Ascending aorta (tissue), 2 donors: Measurements from ENCODE around the gene R3HCC1L. TPM values are rescaled to one million over a fixed set of nuclear protein-coding genes. Genes with fewer than 3 reads are reported as not detected.

Experiments
- DNase-seq, 2 donors: peaks; one replicate each; pipeline ENCODE4 v3.0.0-alpha.2; 2019; ENCODE audit warnings: low spot score in 2 of 2
- H3K27ac ChIP-seq, 2 donors: fragments of 200-600 bp; sonication (generic); one replicate each; pipeline ENCODE4 v1.5.1; 2016 to 2017; ENCODE audit warnings: mild to moderate bottlenecking in 1 of 2
- H3K27me3 ChIP-seq: fragments of 200-600 bp; sonication (generic); one replicate; pipeline ENCODE4 v1.5.1; 2017
- H3K36me3 ChIP-seq, 2 donors: fragments of 200-600 bp; sonication (generic); one replicate each; pipeline ENCODE4 v1.5.1; 2016
- H3K4me1 ChIP-seq, 2 donors: fragments of 200-600 bp; sonication (generic); one replicate each; pipeline ENCODE4 v1.5.1; 2016 to 2017; ENCODE audit warnings: mild to moderate bottlenecking in 1 of 2
- H3K4me3 ChIP-seq, 2 donors: fragments of 200-600 bp; sonication (generic); one replicate each; pipeline ENCODE4 v1.5.1; 2016 to 2017; ENCODE audit warnings: mild to moderate bottlenecking in 1 of 2
- H3K9me3 ChIP-seq, 2 donors: fragments of 200-600 bp; sonication (generic); one replicate each; pipeline ENCODE4 v1.5.1; 2016
- intact Hi-C: fragments of 100-400 bp; cut with DNase I; formaldehyde crosslinking; loops from one replicate; pipeline ENCODE4 v1.15.1; 2023
- total RNA-seq: library from RNA; depleted of rRNA; stranded (reverse); fragments of >200 nt; gene quantifications from one replicate; pipeline ENCODE4 v1.1.0, GENCODE V29; 2016
- TF ChIP-seq, protein P1 (sequence below), 3 experiments: fragments of 200-600 bp in 2 of 3; fragments of 450-650 bp in 1 of 3; sonication (generic) in 2 of 3; IDR thresholded peaks; one replicate each; pipeline ENCODE4 v1.5.1; 2016 to 2019; ENCODE audit warnings: antibody characterized with exemption in 3 of 3, mild to moderate bottlenecking in 1 of 3, moderate library complexity in 1 of 3

The R3HCC1L gene
- total RNA-seq, 1 donor from 2014 or later, result 3.1 TPM

DNA sequence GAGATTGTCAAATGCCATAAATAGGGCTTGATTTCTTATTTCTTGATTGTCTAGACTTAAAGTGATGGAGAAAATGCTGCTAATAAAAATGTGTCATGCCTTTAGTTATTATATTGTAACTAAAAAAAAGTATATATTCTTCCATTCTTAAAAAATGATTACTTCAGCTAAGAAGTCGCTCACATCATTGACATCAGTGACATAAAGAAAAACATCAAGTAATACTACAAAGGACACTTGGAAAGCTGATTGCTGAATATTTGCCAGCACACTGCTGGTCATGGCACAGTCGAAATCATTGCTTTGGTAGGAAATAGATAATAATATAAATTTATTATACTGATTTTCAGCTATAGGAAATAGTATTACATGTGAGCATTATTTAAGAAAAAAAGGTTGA, 70.9 kb downstream of the R3HCC1L start:
- intact Hi-C loops, result no loop called here

DNA sequence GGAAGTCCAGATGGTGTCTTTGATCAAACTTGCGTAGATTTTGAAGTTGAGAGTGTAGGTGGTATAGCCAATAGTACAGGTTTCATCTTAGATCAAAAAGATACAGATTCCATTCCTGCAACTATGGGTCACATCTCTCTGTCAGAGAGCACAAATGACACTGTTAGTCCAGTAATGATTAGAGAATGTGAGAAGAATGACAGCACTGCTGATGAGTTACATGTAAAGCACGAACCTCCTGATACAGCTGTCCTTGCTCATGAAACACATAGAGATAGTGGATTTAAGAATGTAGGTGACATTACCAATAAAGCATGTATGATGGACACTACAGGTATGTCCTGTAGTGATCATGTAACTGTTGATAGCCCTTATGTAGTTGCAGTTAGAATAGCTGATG, 74.5 kb downstream of the R3HCC1L start:
- peaks cover 0 to 16% of the 10 kb centered on the region in 2 donors for H3K36me3 ChIP-seq
- H3K4me3 ChIP-seq, result no peak overlapping the region
- H3K27me3 ChIP-seq, result no peaks in the 10 kb centered on the region
- H3K4me1 ChIP-seq, result no peaks in the 10 kb centered on the region
- TF ChIP-seq, protein P1, sequence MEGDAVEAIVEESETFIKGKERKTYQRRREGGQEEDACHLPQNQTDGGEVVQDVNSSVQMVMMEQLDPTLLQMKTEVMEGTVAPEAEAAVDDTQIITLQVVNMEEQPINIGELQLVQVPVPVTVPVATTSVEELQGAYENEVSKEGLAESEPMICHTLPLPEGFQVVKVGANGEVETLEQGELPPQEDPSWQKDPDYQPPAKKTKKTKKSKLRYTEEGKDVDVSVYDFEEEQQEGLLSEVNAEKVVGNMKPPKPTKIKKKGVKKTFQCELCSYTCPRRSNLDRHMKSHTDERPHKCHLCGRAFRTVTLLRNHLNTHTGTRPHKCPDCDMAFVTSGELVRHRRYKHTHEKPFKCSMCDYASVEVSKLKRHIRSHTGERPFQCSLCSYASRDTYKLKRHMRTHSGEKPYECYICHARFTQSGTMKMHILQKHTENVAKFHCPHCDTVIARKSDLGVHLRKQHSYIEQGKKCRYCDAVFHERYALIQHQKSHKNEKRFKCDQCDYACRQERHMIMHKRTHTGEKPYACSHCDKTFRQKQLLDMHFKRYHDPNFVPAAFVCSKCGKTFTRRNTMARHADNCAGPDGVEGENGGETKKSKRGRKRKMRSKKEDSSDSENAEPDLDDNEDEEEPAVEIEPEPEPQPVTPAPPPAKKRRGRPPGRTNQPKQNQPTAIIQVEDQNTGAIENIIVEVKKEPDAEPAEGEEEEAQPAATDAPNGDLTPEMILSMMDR (IDR thresholded peaks at IDR 0.05), result no peak
- intact Hi-C loops, result no loop called here
- no peaks in the 10 kb centered on the region for H3K9me3 ChIP-seq
- no peak for DNase-seq
- no peak overlapping the region for H3K27ac ChIP-seq

More for the DNA sequence above, 70.9 kb downstream of the R3HCC1L start:
- TF ChIP-seq, protein P1 (IDR thresholded peaks at IDR 0.05), result no peak
- peaks cover 0 to 16% of the 10 kb centered on the region in 2 donors for H3K36me3 ChIP-seq
- no peak overlapping the region for H3K4me3 ChIP-seq
- H3K27me3 ChIP-seq, result no peaks in the 10 kb centered on the region
- H3K9me3 ChIP-seq, result no peaks in the 10 kb centered on the region
- no peak for DNase-seq
- H3K27ac ChIP-seq, result no peak overlapping the region
- H3K4me1 ChIP-seq, result no peaks in the 10 kb centered on the region

DNA sequence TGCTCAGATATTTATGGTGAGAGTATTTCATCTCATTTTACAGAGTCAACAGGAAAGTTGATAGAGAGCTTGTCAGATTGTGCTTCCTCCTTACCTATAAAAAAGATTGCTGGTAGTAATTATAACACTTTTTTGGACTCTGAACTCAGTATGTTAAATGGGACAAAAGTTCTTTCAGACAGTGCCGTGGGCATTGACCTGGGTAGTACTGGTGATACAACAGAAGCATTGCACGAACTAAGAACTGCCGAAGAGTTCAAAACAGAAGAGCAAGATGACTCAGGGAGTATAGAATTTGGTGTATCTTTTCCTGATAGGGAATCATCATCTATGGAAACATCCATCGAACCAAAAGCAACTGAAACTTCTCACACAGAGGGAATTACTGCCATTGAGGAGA, 75.0 kb downstream of the R3HCC1L start:
- no peaks in the 10 kb centered on the region for H3K27me3 ChIP-seq
- H3K36me3 ChIP-seq, result peaks cover 0 to 16% of the 10 kb centered on the region in 2 donors
- H3K9me3 ChIP-seq, result no peaks in the 10 kb centered on the region
- TF ChIP-seq, protein P1 (IDR thresholded peaks at IDR 0.05), result no peak
- no peak for DNase-seq
- no peak overlapping the region for H3K4me3 ChIP-seq
- intact Hi-C loops, result no loop called here
- H3K4me1 ChIP-seq, result no peaks in the 10 kb centered on the region
- no peak overlapping the region for H3K27ac ChIP-seq

DNA sequence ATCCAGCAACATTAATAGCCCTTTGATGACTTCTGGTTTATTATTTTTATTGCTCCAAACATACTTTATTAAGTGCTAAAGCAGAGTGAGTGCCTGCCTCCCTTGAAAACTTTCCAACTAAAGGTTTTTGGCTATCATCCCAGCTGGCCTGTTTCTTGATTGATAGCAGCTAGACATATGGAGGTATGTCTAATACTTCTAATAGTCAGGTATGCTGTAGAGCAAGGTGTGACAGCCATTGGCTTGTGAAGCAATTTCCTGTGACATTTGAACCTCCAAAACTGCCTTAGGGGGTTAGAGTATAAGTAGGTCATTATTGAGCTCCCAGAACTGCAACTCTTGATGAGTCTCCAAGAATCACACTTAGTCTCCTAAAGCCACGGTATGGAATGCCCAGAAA, 77.7 kb downstream of the R3HCC1L start:
- Histone ChIP-seq H3K9me3 (peaks cover 0 to 2% of the 10 kb centered on the region in 2 donors), H3K27ac (no peak overlapping the region), H3K4me3 (no peak overlapping the region), H3K36me3 (peaks cover 0 to 16% of the 10 kb centered on the region in 2 donors), H3K27me3 (no peaks in the 10 kb centered on the region), H3K4me1 (no peaks in the 10 kb centered on the region)
- no peak for DNase-seq
- TF ChIP-seq, protein P1 (IDR thresholded peaks at IDR 0.05), result no peak
- intact Hi-C loops, result no loop called here

DNA sequence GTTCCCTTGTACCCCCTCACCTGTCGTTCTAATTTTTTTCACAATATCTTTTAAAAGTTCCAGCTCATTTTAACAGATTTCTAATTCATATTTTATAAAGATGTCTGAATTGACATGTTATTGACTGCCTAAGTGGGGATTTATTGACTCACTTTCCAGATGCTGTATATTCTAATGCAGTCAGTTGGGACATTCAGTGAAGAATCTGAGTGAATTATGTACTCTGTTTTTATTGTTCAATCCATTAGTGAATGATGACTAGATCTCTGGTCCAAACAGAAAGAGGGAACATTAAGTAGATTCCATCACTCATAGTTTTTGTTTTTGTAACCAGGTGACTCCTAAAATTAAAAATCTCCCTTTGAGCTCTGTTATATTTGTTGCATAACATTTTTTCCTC, 79.3 kb downstream of the R3HCC1L start:
- no peak for DNase-seq
- H3K9me3 ChIP-seq, result peaks cover 0 to 7% of the 10 kb centered on the region in 2 donors
- TF ChIP-seq, protein P1 (IDR thresholded peaks at IDR 0.05), result no peak
- no peaks in the 10 kb centered on the region for H3K4me1 ChIP-seq
- intact Hi-C loops, result no loop called here
- H3K4me3 ChIP-seq, result no peak overlapping the region
- H3K27ac ChIP-seq, result no peak overlapping the region
- H3K36me3 ChIP-seq, result peaks cover 0 to 11% of the 10 kb centered on the region in 2 donors
- no peaks in the 10 kb centered on the region for H3K27me3 ChIP-seq

DNA sequence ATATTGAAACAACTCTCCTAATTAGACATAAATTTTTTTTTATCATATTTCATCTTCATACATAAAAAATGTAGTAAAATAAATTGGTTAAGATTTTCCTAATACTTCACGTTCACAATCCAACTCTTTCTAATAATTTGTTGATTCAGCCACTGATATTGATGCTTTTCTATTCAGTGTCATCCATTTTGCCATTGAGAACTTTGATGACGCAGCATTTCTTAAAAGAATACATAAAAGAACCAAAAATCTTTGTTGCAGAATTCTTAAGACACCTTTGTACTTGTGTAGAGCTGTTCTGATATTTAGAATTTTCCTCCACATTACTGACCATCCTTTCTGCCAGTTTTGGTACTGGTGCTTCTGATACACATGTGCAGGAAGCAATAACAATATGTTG, 80.9 kb downstream of the R3HCC1L start:
- Histone ChIP-seq H3K4me3 (no peak overlapping the region), H3K36me3 (no peaks in the 10 kb centered on the region), H3K27ac (no peak overlapping the region), H3K4me1 (no peaks in the 10 kb centered on the region), H3K9me3 (peaks cover 8 to 17% of the 10 kb centered on the region in 2 donors), H3K27me3 (no peaks in the 10 kb centered on the region)
- intact Hi-C loops, result no loop called here
- TF ChIP-seq, protein P1 (IDR thresholded peaks at IDR 0.05), result no peak
- no peak for DNase-seq
